Right kidney (tissue), 1 donor: ENCODE measurements around the gene TMCO6.
A peak's percentile ranks its signal among the peaks of the same experiment; 100 is the strongest.
"Not testable (repeated sequence)": the region's sequence is repeated elsewhere in the genome, so short reads cannot be mapped to it uniquely, and the experiment has no call there.

Experiments
- DNase-seq: peaks from one replicate; pipeline ENCODE4 v3.0.0-alpha.2; 2016

The TMCO6 gene

DNA sequence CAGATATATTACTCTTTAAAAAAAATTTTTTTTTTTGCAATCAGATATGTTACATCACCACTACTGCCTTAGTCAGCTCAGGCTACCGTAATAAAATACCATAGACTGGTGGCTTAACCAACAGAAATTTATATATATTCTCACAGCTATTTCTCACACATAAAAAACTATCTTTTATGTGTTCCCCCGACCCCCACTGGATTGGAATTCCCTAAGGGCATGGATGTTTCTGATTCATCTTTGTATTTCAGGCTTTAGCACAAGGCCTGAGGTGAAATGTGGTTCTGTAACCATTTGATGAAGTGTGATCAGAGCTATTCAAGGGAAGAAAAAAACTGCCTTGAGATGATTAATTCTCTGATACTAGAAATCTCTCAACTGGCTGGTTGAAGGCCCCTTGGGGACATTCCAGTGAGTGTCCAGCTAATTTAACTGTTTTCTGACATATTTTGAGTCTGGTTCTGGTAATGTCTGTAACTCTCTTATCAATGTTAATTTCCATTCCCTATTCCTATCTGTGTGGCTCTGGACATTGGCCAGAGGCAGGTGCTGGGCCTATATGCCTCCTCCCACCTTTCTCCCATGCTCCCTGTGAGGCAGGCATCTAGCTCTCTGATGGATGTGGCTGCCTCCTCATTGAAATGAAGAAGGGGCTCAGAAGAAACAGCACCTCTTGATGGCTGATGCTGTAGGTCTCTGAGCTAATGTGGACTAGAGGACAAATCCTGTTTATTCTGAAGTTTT, 8.8 kb upstream of the TMCO6 start:
- no peak for DNase-seq

DNA sequence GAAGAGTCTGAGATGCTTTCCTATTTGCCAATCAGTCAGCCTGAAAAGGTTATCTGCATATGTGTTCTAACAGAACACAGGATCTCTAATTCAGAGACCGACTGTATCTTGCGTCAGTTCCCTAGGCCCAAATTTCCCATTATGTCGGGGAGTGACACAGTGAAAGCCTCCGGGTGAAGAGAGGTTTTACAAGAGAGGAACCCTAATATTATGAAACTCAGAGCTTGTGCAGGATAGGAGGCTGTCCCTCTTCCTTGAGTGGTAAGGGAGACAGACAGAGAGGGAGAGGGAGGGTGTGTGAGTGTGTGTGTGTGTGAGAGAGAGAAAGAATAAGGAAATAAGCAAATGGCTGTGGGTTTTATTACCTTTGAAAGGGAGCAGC, 8.2 kb upstream of the TMCO6 start:
- no peak for DNase-seq

DNA sequence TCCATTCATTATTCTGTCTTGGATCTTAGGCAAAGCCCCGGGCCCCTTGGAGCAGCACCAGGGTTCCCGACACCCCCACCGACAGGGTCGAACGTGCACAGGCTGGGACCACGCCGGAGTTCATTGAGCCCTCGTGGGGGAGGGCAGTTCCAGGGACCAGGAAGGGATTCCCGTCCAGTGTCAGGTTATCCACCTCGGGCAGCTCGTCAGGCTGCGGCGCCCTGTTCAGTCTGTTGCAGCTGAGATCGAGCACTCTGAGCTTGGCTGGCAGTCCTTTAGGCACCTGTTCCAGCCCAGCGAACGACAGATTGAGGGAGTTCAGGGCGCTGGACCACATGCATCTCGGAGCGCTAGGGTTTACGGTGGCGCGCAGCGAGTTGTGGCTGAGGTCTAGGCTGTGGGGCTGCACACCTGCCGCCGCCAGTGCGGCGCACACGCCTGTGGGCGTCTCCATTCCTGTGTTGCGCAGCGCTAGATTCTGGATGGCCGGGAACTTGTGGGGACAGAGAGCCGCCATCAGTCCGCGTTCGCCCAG, 7.4 kb upstream of the TMCO6 start:
- DNase-seq: peak; percentile 66

DNA sequence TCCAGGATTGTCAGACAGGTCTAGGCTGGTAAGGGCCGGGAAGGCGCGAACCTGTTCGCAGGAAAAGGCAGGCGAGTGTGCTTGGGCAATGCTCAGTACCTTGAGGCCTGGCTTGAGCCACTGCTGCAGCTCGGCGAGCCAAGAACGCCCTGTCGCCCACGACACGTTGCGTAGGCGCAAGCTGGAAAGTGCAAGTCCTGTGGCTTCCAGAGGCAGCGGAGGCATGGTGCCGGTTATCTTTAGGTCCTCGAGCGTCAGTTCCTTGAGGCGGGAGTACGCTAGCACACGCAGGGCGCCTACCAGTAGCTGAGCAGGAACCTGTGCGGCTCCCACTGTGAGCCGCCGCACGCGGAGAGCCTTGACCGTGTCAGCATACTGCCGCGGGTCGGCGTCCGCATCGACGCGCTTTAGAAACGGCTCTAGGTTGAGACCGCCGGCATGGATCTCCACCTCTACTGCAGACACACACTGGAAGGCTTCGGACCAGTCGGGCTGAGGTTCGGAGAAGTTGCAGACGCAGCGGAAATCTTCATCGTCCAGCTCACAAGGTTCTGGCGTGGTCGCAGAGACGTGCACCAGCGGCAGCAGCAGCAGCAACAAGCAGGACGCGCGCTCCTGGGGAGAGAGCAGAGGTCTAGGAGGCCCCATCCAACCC, 6.8 kb upstream of the TMCO6 start:
- peak; percentile 73 for DNase-seq

DNA sequence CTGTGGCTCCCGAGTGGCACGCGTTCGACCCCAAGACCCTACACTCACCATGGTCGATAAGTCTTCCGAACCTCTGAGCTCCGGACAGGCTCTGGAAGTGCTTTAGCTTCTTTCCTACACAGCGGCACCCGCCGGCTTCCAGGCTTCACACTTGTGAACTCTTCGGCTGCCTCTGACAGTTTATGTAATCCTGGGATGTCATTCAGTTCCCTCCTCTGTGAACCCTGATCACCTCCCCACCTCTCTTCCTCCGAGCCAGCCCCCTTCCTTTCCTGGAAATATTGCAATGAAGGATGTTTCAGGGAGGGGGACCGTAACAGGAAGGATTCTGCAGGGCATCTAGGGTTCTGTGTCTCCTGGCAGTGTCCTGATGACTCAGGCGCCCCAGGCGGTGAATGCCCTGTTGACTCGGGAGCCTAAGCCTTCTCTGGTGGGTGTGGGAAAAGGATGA, 6.2 kb upstream of the TMCO6 start, which contains the start of gene CD14:
TSS of gene CD14 (minus strand) at position 155 of the 451 bp plus-strand sequence. CDS start at position 51, 104 bp downstream.
- no peak for DNase-seq

DNA sequence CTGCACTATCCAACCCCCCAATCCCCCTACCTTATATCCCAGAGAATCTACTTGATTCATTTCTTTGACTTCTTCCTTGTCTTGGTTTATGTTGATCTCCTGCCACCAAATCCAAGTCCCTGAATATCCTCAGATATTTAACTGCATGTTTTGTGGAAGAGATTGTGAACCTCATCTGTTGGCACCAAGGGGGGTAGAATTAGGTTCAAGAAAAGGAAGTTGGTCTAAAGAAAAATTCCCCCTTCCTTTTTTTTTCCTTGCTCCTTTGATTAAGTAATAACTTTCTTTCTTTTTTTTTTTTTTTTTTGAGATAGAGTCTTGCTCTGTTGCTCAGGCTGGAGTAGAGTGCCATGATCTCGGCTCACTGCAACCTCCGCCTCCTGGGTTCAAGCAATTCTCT, 5.8 kb upstream of the TMCO6 start:
- DNase-seq: no peak

DNA sequence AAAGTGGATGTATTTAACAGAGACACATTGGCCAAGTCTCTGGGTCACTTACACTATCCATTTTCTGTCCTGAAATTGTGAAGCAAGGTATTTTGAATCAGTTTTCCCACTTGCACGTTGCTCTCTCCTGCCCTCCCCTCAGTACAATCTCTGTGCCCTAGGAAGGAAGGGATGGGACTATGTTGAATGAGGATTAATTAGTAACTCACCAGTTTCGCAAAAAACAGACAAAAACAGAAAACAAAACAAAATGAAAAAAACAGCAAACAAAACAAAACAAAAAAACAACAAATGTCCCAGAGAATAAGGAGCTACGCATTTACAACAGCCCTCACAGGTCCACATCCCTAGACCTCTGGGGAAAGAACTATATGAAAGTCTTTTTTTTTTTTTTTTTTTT, 5.1 kb upstream of the TMCO6 start:
- no peak for DNase-seq

DNA sequence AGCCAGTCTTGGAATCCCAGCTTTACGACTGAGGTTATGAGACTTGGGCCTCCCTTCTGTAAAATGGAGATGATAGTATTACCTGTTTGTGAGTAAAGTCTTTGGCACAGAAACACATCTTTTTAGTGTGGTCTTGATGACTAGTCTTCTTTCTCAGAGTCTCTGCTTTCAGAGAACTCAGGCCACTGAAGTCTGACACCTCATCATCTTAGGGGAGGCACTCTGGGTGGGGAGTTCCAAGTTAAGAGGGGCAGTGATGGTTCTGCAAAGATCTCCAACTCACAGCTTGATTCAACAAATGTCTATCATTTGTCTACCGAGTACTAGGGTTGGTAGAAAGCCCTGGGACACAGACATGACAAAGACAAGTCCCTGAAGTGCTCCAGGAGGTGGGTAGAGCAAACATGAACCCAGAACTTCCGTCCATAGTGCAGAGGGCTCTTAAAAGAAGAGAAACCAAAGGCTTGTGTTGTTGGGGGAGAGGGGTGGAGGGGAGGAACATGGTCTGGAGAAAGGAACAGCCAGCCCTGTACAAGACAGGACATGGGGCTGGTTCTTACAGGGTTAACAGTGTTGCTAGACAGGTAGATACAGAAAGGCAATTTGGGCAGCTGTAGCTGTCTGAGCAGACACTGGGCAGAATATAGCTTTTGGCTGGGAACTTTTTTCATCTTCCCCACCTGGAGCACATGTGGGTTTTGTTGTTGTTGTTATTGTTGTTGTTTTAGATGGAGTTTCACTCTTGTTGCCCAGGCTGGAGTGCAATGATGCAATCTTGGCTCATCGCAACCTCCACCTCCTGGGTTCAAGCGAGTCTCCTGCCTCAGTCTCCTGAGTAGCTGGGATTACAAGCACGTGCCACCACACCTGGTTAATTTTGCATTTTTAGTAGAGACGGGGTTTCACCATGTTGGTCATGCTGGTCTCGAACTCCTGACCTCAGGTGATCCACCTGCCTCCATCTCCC, 3.7 kb upstream of the TMCO6 start:
- no peak for DNase-seq

DNA sequence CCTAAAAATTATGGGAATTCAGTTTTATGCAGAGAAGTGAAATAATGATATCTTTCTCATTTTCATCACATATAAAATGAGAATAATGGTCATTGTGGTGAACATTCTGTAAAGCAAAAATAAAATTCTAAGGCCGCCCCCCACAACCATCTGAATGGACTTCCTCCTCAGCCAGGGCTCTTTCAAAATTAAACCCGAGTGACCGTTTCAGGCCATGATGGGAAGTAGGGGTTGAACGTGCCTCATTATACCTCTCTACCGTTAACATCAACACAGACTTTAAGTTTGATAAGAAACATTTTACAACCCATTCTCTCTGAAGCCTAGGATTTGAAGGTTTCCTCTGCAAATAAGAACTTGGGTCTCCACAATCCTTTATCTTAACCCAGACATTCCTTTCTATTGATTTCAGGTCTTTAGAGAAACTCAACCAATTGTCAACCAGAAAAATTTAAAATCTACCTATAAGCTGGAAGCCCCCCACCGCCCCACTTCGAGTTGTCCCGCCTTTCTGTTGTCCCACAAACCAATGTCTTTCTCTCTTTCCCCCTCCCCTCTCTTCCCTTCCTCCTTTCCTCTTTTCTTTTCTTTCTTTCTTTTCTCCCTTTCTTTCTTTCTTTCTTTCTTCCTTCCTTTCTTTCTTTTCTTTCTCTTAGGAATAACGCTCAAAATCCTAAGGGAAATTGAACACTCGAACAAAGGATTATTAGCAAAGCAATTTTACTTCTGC, 1.7 kb upstream of the TMCO6 start:
- no peak for DNase-seq

DNA sequence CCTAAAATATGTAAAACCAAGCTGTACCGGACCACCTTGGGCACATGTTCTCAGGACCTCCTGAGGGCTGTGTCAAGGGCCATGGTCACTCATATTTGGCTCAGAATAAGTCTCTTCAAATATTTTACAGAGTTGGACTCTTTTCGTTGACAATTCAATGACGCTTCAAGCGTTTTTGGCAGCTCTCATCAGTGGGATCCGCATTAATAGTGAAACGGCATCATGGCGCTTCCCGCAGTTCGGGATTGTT, 428 bp upstream of the TMCO6 start:
- not testable (repeated sequence) for DNase-seq

DNA sequence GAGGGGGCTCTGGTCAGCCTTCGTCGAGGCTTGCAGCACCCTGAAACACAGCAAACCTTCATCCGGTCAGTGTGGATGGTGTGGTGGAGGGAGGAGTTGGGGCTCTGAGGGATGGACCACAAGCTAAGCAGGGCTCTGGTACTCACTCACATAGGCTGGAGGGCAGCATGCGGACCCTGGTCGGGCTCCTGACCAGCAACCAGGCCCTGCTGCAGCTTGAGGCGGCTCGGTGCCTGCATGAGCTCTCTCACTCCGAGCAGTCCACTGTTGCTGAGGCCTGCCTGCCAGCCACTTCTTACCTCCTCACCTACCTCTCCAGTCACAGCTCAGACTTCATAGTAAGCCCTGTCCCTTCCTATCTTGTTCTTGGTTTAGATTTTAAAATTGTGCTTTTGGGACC, 2.5 kb downstream of the TMCO6 start:
- no peak for DNase-seq

DNA sequence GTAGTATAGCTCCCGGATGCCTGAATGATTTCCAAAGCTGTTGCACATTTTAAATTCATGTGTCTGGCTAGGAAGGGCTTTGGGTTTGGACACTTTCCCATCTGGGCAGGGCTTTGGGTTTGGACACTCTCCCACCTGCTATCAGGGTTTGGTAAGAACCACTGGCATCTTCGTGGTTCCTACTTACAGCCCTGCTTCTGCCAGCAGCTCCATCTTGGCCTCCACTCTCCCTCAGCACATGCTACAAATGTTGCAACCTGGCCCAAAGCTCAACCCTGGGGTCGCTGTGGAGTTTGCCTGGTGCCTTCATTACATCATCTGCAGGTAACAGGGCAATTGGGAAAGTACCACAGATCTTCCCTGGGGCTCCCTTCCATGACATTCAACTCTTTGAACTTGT, 3.5 kb downstream of the TMCO6 start:
- DNase-seq: no peak

DNA sequence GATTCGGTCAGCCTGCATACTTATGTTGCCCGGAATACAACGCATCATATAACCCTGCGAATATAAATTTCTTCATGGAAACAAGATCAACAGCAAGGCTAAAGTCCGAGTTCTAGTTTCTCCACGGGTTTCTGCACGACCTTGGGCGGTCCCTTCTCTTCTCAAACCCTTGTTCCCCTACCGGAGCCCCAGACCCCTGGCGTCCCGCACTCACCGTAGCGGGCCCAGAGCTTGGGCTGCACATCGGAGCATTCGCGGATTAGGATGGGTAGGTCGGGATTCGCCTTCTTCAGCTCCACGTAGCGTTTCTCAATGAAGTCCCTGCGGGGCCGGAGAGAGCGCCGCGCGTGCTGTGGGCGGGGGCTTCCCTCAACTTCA, 7.8 kb downstream of the TMCO6 start:
- DNase-seq: no peak

DNA sequence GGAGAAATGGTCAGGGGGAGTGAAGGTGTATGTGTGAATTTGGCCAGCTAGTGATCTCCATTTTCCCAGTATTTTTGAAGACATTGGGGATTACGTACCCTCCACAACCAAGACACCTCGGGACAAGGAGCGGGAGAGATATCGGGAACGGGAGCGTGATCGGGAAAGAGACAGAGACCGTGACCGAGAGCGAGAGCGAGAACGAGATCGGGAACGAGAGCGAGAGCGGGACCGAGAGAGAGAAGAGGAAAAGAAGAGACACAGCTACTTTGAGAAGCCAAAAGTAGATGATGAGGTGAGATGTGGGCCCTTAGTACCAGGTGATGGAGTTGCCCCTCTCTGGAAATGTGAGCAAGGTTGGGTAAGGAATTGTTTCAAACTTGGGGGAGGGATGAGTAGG, 19.6 kb downstream of the TMCO6 start:
- no peak for DNase-seq

DNA sequence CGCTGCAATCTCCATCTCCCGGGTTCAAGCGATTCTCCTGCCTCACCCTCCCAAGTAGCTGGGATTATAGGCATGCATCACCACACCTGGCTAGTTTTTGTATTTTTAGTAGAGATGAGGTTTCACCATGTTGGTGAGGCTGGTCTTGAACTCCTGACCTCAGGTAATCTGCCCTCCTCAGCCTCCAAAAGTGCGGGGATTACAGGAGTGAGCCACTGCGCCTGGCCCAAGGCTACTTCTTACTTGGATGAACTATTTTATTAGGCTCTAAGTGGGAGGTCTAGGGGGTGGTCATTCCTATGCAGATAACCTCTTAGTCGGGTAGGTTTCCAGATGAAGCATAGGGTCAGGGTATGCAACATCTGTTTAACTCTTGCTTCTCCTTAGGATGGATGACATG, 21.1 kb downstream of the TMCO6 start:
- not testable (repeated sequence) for DNase-seq

DNA sequence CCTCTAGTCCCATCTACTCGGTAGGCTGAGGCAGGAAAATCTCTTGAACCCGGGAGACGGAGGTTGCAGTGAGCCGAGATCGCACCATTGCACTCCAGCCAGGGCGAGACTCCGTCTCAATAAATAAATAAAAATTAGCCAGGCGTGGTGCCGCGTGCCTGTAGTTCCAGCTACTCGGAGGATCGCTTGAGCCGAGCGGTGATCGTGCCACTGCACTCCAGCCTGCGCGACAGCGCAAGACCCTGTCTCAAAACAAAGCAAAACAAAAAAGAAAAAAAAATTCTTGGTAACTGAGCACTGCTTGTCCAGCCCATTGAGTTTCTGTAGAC, 24.7 kb downstream of the TMCO6 start:
- DNase-seq: no peak

DNA sequence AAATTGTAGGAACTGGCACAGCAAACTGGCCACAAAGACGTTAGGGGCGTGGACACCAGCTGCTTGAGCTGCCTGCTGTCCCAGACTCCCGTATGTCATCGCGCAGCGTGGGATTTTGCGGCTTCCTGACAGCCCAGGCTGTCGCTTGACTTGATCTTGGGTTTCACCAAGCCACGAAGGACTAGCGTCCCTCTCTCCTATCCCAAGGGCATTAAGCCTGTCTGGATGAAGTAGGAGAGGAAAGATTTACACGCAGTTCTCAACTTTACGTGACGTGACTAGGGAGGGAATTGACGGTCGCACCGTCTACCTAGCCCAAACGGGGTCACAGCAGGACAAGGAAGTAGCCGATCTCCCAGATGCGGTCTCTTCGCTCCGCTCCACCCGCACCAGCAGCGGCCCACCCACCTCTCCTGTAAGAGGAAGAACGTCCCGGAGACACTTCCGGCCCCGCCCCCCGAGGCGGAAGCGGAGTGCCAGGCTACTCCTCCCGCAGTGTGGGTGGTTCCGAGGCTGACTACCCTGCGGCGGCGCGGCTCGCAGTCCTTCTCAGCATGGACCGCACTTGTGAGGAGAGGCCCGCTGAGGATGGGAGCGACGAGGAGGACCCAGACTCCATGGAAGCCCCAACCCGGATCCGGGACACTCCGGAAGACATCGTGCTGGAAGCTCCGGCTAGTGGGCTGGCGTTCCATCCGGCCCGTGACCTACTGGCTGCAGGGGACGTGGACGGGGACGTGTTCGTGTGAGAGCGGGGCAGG, 25.3 kb downstream of the TMCO6 start, which contains the start of gene WDR55:
TSS of gene WDR55 (plus strand) at position 546 of the 761 bp plus-strand sequence. CDS start at position 555, 9 bp downstream.
- peak; percentile 88 for DNase-seq

DNA sequence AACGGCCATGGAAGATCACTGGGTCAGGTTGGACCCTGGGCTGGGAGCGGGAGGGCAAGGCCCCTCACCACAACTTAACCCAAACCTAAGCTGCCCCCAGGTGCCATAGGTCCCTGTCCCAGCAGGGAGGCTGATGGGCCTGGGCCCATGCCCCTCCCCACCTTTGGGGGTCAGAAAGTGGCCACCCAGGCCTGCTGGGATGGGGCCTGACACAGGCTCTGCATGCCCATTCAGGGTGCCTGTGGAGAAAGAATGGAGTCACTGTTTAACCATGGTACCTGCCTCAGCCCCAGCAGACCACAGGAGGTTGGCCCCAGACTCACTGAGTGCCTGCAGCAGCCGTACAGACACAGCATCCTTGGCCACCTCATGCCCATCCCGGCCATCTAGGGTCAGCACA, 31.8 kb downstream of the TMCO6 start:
- not testable (repeated sequence) for DNase-seq

DNA sequence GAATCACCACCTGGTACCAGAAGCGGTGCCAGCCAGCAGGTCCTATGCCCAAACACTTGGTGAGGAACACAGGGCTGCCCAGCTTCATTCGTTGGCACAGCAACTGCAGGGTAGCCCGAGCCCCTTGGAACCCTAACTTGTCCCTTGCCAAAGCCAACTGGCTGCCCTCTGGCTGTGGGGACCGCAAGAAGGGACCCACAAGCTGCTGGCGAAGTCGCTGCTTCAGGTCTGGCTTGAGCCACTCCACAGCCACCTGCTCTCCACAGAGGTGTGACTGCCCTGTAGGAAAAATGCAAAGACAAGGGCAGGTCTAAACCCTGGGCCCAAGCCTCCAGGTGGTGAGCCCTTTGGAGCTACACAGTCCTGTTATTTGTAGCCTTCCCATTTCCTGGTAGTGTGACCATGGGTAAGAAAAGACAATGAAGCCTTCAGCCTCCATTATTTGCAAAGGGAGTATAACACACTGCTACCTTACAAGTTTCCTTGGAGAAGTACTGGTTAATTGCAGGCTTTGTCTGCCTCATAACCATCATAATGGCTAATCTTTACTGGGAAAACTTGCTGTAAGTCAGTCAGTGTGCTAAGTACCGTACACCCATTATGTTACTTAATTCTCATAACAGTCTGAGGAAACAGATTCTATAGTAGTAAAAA, 32.3 kb downstream of the TMCO6 start:
- no peak for DNase-seq

DNA sequence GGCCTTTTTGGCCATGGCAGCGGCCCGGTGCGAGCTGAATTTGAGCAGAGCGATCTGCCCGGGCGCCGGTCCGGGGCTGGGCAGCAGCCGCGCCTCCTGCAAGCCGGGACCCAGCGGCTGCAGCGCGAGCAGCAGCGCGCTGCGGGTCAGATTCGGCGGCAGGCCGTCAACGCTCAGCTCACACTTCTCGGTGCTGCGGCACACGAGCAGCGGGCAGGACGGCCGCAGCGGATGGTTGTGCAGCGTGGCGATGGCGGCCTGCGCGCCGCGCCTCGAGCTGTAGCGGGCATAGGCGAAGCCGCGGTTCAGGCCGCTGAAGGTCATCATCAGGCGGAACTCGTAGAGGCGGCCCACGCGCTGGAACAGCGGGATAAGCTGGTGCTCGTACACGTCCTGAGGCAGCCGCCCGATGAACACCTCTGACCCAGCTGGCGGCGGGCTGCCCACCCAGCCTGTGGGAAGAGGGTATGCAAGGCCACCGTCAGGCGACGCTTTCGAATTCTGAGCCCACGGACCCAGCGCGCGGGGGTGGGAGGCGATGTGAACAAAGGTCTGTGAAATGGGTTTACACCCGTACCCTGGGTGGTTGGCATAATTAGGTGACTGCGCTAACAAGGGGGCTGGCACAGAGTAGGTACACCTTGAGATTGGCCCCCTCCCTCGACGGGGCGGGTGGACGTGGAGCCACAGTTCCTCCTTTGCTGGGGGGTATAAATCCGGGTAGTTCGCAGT, 33.4 kb downstream of the TMCO6 start:
- peak; percentile 52 for DNase-seq
